ENCODE data around the gene FAM78A. TPM values are rescaled to one million over a fixed set of nuclear protein-coding genes. Genes with fewer than 3 reads are reported as not detected.
"Not testable (repeated sequence)": the region's sequence is repeated elsewhere in the genome, so short reads cannot be mapped to it uniquely, and the experiment has no call there.

FAM78A gene
- total and polyA plus RNA-seq, 10 donors: 17.0 to 40.3 (median 28.5) TPM

DNA sequence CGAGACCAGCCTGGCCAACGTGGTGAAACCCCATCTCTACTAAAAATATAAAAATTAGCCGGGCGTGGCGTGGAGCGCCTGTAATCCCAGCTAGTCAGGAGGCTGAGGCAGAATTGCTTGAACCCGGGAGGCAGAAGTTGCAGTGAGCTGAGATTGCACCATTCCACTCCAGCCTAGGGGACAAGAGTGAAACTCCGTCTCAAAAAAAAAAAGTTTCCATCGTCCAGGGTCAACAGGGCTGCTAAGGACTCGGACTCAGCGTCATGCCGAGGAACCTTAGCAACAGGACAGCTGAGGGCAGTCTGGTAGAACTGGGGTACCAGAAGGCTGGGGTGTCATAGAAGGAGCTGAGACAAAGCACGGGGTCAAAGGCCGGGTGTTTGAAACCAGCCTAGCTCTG, 21.7 kb downstream of the FAM78A start:
- Histone ChIP-seq H3K4me1 (peaks cover 29 to 90% (median 69%) of the 10 kb centered on the region in 6 donors), H3K9me3 (no peaks in the 10 kb centered on the region), H3K36me3 (peaks cover 0 to 23% (median 10%) of the 10 kb centered on the region in 6 donors), H3K27ac (peak overlapping the region; percentile 82 to 95 (median 90)), H3K27me3 (replicated peaks in 1 of 7) (no peaks in the 10 kb centered on the region), H3K4me3 (peak overlapping the region in 1 of 8 donors; percentile 22)
- intact Hi-C loops (cut with DNase I; ENCODE audit: low total_unique reads): no loop called here
- no peak for DNase-seq
- TF ChIP-seq POLR2AphosphoS5 (IDR thresholded peaks at IDR 0.05) (no peak), POLR2A (IDR thresholded peaks at IDR 0.05) (no peak)
- 58 to 85% (median 68%) methylated on average over 14 of the region's 14 CpGs for WGBS, 5 donors

DNA sequence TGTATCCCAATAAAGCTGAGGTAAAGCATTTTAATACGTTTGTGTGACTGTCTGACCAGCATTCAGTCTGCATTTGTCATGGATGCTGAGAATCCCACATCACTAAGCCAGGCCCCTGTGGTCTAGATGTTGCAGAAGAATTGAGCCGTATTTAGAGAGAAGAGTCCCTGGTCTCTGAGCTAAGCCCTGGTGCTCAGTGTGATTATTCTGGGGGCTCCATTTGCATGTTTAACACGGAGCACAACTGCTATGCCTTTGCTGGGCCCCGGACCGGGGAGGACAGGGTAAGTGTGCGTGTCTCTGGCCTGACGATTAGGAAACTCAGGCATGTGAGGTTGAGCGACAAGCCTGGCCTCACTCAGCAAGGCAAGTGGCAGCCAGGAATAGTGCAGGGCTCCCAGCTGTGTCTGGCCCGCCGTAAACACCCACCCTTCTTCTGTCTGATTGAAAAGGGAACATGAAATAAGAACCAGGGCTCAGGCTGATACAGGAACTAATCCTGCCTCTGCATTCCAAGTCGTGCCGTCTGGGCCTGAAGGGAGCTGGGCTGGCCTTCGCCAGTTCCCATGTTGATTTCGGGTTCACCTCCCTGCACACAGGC, 22.3 kb downstream of the FAM78A start:
- H3K36me3 ChIP-seq: peaks cover 0 to 16% (median 4%) of the 10 kb centered on the region in 6 donors
- intact Hi-C loops (cut with DNase I; ENCODE audit: low total_unique reads): no loop called here
- peak; percentile 83 for DNase-seq
- H3K27me3 ChIP-seq (replicated peaks in 1 of 7): no peaks in the 10 kb centered on the region
- peak overlapping the region in 1 of 8 donors; percentile 22 for H3K4me3 ChIP-seq
- 31 to 55% (median 46%) methylated on average over 7 to 14 of the region's 14 CpGs for WGBS, 5 donors
- H3K4me1 ChIP-seq: peaks cover 29 to 84% (median 69%) of the 10 kb centered on the region in 6 donors
- H3K27ac ChIP-seq: peak overlapping the region; percentile 2 to 95 (median 90)
- no peaks in the 10 kb centered on the region for H3K9me3 ChIP-seq
- no peak for TF ChIP-seq POLR2A (IDR thresholded peaks at IDR 0.05)
- TF ChIP-seq POLR2AphosphoS5 (IDR thresholded peaks at IDR 0.05): peak; percentile 48 to 66 (median 53)
- TF ChIP-seq, protein P1, sequence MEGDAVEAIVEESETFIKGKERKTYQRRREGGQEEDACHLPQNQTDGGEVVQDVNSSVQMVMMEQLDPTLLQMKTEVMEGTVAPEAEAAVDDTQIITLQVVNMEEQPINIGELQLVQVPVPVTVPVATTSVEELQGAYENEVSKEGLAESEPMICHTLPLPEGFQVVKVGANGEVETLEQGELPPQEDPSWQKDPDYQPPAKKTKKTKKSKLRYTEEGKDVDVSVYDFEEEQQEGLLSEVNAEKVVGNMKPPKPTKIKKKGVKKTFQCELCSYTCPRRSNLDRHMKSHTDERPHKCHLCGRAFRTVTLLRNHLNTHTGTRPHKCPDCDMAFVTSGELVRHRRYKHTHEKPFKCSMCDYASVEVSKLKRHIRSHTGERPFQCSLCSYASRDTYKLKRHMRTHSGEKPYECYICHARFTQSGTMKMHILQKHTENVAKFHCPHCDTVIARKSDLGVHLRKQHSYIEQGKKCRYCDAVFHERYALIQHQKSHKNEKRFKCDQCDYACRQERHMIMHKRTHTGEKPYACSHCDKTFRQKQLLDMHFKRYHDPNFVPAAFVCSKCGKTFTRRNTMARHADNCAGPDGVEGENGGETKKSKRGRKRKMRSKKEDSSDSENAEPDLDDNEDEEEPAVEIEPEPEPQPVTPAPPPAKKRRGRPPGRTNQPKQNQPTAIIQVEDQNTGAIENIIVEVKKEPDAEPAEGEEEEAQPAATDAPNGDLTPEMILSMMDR (IDR thresholded peaks at IDR 0.05 in 8 of 11, conservative IDR thresholded peaks at IDR 0.05 in 3 of 11): peak in 1 of 11 experiments; percentile 10

DNA sequence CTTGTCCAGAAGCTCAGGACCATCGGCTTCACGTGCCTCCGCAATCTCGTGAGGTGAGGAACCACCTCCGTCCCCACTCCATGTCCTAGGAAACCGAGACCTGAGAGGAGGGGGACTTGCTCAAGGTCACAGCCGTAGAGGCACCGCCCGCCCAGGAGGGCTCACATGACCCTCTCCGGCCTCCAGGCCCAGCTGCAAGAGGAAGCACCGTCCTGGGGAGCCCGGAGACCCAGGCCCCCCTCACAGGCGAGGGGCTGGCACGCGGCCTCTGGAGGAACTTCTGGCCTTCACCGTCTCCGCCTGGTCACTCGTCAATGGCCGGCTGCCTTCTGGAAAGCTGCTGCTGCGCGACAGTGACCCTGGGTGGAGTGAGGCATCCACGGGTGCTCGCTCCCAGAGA, 24.2 kb downstream of the FAM78A start:
- peak; percentile 89 for DNase-seq
- H3K27ac ChIP-seq: peak overlapping the region; percentile 70 to 95 (median 90)
- H3K4me1 ChIP-seq: peaks cover 29 to 65% (median 56%) of the 10 kb centered on the region in 6 donors
- H3K36me3 ChIP-seq: no peaks in the 10 kb centered on the region
- H3K9me3 ChIP-seq: no peaks in the 10 kb centered on the region
- intact Hi-C loops (cut with DNase I; ENCODE audit: low total_unique reads): no loop called here
- 34 to 66% (median 55%) methylated on average over 8 to 23 of the region's 23 CpGs for WGBS, 5 donors
- H3K4me3 ChIP-seq: peak overlapping the region; percentile 21 to 69 (median 38)
- TF ChIP-seq, protein P1 (IDR thresholded peaks at IDR 0.05 in 8 of 11, conservative IDR thresholded peaks at IDR 0.05 in 3 of 11): no peak
- no peak for TF ChIP-seq POLR2A (IDR thresholded peaks at IDR 0.05)
- TF ChIP-seq POLR2AphosphoS5 (IDR thresholded peaks at IDR 0.05): no peak
- H3K27me3 ChIP-seq (replicated peaks in 1 of 7): no peaks in the 10 kb centered on the region

DNA sequence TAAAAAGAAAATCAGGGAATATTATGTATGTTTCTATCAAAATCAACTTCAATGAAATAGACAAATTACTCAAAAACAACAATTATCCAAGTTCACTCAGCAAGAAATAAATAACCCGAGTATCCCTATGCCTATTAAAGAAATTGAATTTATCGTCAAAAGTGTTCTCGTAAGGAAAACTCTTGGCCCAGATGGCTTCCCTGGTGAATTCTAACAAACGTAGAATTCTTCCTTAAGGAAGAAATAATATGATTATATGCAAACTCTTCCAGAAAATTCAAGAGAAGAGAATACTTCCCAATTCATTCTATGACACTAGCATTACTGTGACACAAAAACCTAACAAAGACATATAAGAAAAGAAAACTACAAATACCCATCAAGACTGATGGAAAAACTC, 29.7 kb downstream of the FAM78A start:
- no peak for TF ChIP-seq POLR2AphosphoS5 (IDR thresholded peaks at IDR 0.05)
- TF ChIP-seq POLR2A (IDR thresholded peaks at IDR 0.05): no peak
- H3K27me3 ChIP-seq (replicated peaks in 1 of 7): no peaks in the 10 kb centered on the region
- no peak overlapping the region for H3K27ac ChIP-seq
- peaks cover 0 to 5% (median 0%) of the 10 kb centered on the region in 8 donors for H3K9me3 ChIP-seq
- intact Hi-C loops (cut with DNase I; ENCODE audit: low total_unique reads): no loop called here
- peaks cover 0 to 10% (median 1%) of the 10 kb centered on the region in 6 donors for H3K4me1 ChIP-seq
- no peak overlapping the region for H3K4me3 ChIP-seq
- no peaks in the 10 kb centered on the region for H3K36me3 ChIP-seq
- 83 to 97% (median 94%) methylated on average over 4 of the region's 4 CpGs for WGBS, 5 donors
- DNase-seq: no peak

DNA sequence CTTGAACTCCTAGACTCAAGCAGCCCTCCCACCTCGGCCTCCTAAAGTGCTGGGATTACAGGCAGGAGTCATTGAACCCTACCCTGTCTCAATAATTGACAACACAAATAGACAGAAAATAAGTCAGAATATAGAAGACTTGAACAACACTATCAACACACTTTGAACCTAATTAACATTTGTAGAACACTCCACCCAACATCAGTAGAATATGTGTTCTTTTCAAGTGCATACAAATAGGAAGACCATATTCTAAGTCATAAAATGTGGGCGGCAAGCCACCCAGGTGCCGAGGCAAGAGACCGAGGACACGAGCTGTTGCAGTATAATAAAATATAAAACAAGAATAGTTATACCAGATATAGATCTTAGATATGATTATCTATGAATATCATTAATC, 32.0 kb downstream of the FAM78A start:
- H3K36me3 ChIP-seq; intact Hi-C loops (cut with DNase I; ENCODE audit: low total_unique reads); H3K27ac ChIP-seq; H3K4me3 ChIP-seq; H3K27me3 ChIP-seq (replicated peaks in 1 of 7); H3K9me3 ChIP-seq; H3K4me1 ChIP-seq: not testable (repeated sequence)
- DNase-seq: peak; percentile 7
- WGBS, 5 donors: 90 to 97% (median 94%) methylated on average over 5 of the region's 5 CpGs

Measured in spleen (tissue), 11 donors.